ENCODE measurements around the gene NKAPL. TPM values are rescaled to one million over a fixed set of nuclear protein-coding genes. Genes with fewer than 3 reads are reported as not detected.
A peak's percentile ranks its signal among the peaks of the same experiment; 100 is the strongest.

Gene NKAPL
- 1.2 TPM for total RNA-seq
- 1.7 TPM for polyA plus RNA-seq (ENCODE audit: insufficient read depth, low read depth, low replicate concordance)
- long read RNA-seq, donor 1, partial matches to known transcripts: 0 of 4 reads
- long read RNA-seq, donor 1, other reads (novel, unspliced or antisense): 0 of 4 reads
- long read RNA-seq, donor 2, partial matches to known transcripts: 0 of 2 reads
- long read RNA-seq, donor 2, other reads (novel, unspliced or antisense): 0 of 2 reads
- long read RNA-seq, donor 3, transcript NKAPL-201 (1 exons, 1,639 nt): major isoform, 7 of 7 reads
- long read RNA-seq, donor 3, partial matches to known transcripts: 0 of 7 reads
- long read RNA-seq, donor 3, other reads (novel, unspliced or antisense): 0 of 7 reads
- long read RNA-seq, donor 4, transcript NKAPL-201 (1 exons, 1,639 nt): major isoform, 5 of 5 reads
- long read RNA-seq, donor 4, partial matches to known transcripts: 0 of 5 reads
- long read RNA-seq, donor 4, other reads (novel, unspliced or antisense): 0 of 5 reads
- long read RNA-seq, donor 5: 0 reads
- long read RNA-seq, donor 6, transcript NKAPL-201 (1 exons, 1,639 nt): major isoform, 8 of 8 reads
- long read RNA-seq, donor 6, partial matches to known transcripts: 0 of 8 reads
- long read RNA-seq, donor 6, other reads (novel, unspliced or antisense): 0 of 8 reads
- long read RNA-seq, donor 7: 0 reads
- long read RNA-seq, donor 8, partial matches to known transcripts: 0 of 4 reads
- long read RNA-seq, donor 8, other reads (novel, unspliced or antisense): 0 of 4 reads
- long read RNA-seq, donor 9, partial matches to known transcripts: 0 of 2 reads
- long read RNA-seq, donor 9, other reads (novel, unspliced or antisense): 0 of 2 reads
- long read RNA-seq, donor 10, partial matches to known transcripts: 0 of 3 reads
- long read RNA-seq, donor 10, other reads (novel, unspliced or antisense): 0 of 3 reads

GRCh38 chr6:28258877-28259777 is at the start of gene NKAPL:
TSS of gene NKAPL (plus strand) at chr6:28259297. CDS start at chr6:28259372, 75 bp downstream.
- Histone ChIP-seq H3K4me3 (ENCODE audit: low read length in 3 of 3) (peak within 1 kb of the TSS; percentile 68 to 73 (median 72)), H3K9ac (ENCODE audit: low read length in 3 of 3) (peak within 1 kb of the TSS in 1 of 3 donors; percentile 51), H3K27ac (ENCODE audit: low read depth in 2 of 2, low read length in 2 of 2) (no peak within 1 kb of the TSS), H3K27me3 (ENCODE audit: control insufficient read depth, insufficient read depth, low read length) (no peaks in the 10 kb centered on the region), H3K36me3 (ENCODE audit: control insufficient read depth in 2 of 3, insufficient read depth in 3 of 3, low read length in 3 of 3) (no peaks in the 10 kb centered on the region), H3K4me1 (ENCODE audit: control insufficient read depth in 2 of 3, insufficient read depth in 2 of 3, low read depth in 1 of 3, low read length in 3 of 3) (peaks cover 0 to 2% (median 0%) of the 10 kb centered on the region in 3 donors), H3K9me3 (ENCODE audit: control insufficient read depth in 2 of 3, insufficient read depth in 1 of 3, low read length in 3 of 3) (peaks cover 0 to 6% (median 0%) of the 10 kb centered on the region in 3 donors)
- intact Hi-C loops (cut with DNase I): no loop called here
- DNase-seq (peak; percentile 68 to 92 (median 83)), FAIRE-seq (no peak)
- TF ChIP-seq, protein P1, sequence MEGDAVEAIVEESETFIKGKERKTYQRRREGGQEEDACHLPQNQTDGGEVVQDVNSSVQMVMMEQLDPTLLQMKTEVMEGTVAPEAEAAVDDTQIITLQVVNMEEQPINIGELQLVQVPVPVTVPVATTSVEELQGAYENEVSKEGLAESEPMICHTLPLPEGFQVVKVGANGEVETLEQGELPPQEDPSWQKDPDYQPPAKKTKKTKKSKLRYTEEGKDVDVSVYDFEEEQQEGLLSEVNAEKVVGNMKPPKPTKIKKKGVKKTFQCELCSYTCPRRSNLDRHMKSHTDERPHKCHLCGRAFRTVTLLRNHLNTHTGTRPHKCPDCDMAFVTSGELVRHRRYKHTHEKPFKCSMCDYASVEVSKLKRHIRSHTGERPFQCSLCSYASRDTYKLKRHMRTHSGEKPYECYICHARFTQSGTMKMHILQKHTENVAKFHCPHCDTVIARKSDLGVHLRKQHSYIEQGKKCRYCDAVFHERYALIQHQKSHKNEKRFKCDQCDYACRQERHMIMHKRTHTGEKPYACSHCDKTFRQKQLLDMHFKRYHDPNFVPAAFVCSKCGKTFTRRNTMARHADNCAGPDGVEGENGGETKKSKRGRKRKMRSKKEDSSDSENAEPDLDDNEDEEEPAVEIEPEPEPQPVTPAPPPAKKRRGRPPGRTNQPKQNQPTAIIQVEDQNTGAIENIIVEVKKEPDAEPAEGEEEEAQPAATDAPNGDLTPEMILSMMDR (IDR thresholded peaks at IDR 0.05; ENCODE audit: borderline replicate concordance, extremely low read depth, insufficient read depth): no peak

- DNase-seq (no peak), FAIRE-seq (no peak)
- Histone ChIP-seq H3K27me3 (ENCODE audit: control insufficient read depth, insufficient read depth, low read length) (peaks cover 82% of the 10 kb centered on the region), H3K4me1 (ENCODE audit: control insufficient read depth in 2 of 3, insufficient read depth in 2 of 3, low read depth in 1 of 3, low read length in 3 of 3) (no peaks in the 10 kb centered on the region), H3K36me3 (ENCODE audit: control insufficient read depth in 2 of 3, insufficient read depth in 3 of 3, low read length in 3 of 3) (no peaks in the 10 kb centered on the region), H3K27ac (ENCODE audit: low read depth in 2 of 2, low read length in 2 of 2) (no peak overlapping the region), H3K9ac (ENCODE audit: low read length in 3 of 3) (no peak overlapping the region), H3K9me3 (ENCODE audit: control insufficient read depth in 2 of 3, insufficient read depth in 1 of 3, low read length in 3 of 3) (no peaks in the 10 kb centered on the region), H3K4me3 (ENCODE audit: low read length in 3 of 3) (no peak overlapping the region)
- intact Hi-C loops (cut with DNase I): no loop called here
- TF ChIP-seq, protein P1 (IDR thresholded peaks at IDR 0.05; ENCODE audit: borderline replicate concordance, extremely low read depth, insufficient read depth): no peak
These were observed 49.2 kb upstream of the NKAPL start for GRCh38 chr6:28209753-28210535.

Data from kidney (tissue), 22 donors.